Measurements from ENCODE around the gene LCOR.
A peak's percentile ranks its signal among the peaks of the same experiment; 100 is the strongest.

LCOR gene

DNA sequence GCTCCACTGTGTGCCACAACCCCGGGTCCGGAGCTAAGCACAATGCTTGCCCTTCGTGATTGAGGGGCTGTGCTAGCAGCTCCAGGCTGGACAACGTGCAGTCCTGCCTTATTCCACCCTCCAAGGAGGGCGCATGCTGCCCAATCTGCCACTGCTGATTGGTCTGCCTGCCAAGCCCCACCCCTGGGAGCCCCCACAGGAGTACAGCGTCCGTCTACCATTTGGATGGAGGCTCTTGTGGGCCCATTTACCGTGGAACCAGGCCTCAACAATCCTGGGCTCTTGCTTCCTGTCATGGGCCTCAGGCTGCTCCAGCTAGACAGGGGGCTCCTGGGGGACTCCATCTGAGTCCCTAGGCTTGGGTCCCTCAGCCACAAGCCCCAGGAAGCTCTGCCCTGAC, 180.4 kb downstream of the LCOR start:
- no peak for DNase-seq (ENCODE audit: low spot score)

DNA sequence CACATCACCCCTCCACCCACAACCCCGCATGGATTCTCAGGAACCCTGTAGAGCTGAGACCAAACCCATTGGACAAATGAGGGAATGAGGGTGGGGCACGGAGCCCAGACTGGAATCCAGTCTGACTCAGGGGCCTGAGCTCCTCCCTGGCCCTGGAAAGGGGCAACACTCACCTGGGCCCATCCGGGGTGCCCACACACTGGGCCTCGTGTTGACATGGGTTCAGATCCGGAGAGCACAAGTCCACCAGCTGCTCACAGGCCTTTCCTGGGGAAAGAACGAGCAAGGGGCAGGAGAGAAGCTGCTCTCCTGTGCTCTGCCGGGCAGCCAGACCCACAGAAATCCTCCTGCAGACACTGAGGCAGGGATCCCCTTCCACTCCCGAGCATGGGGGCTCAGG, 181.5 kb downstream of the LCOR start:
- no peak for DNase-seq (ENCODE audit: low spot score)

DNA sequence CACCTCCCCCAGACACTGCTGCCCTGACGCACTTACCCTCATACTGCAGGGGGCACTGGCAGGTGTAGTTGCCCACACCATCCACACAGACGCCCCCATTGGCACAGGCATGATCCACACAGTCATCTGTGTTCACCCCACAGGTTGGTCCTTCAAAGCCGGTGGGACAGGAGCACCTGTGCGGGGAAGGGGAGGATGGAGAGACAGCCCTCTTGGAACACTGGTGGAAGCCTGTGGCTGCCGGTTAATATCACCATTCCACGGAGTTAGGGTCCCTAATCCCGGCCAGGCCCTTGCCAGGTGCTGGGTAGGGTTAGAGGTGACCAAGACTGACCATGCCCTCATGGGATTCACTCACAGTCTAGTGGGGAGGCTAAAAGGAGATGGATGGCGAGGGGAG, 181.9 kb downstream of the LCOR start:
- no peak for DNase-seq (ENCODE audit: low spot score)

DNA sequence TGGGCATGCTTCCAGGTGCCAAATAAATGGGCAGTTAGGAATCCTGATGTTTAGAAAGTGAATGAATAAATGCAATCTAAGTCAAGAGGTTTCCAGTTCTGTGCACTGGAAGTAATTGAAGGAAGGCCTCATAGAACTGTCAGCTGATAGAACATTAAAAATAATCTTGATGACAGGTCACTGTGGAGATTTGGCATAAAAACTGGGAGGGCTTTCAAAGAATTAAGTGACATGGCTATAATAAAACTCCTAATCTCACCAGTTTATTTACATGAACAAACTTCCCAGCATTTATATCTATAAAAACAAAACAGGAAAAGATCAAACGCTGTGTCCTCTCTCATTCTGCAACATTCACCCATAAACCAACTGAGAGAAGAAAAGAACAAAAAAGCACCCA, 183.1 kb downstream of the LCOR start:
- DNase-seq (ENCODE audit: low spot score) = no peak

- DNase-seq (ENCODE audit: low spot score) = peak; percentile 30
Observed at GRCh38 chr10:97016728-97017473, 184.8 kb downstream of the LCOR start.

- no peak for DNase-seq (ENCODE audit: low spot score)
Observed at GRCh38 chr10:97017474-97017903, 185.4 kb downstream of the LCOR start.

DNA sequence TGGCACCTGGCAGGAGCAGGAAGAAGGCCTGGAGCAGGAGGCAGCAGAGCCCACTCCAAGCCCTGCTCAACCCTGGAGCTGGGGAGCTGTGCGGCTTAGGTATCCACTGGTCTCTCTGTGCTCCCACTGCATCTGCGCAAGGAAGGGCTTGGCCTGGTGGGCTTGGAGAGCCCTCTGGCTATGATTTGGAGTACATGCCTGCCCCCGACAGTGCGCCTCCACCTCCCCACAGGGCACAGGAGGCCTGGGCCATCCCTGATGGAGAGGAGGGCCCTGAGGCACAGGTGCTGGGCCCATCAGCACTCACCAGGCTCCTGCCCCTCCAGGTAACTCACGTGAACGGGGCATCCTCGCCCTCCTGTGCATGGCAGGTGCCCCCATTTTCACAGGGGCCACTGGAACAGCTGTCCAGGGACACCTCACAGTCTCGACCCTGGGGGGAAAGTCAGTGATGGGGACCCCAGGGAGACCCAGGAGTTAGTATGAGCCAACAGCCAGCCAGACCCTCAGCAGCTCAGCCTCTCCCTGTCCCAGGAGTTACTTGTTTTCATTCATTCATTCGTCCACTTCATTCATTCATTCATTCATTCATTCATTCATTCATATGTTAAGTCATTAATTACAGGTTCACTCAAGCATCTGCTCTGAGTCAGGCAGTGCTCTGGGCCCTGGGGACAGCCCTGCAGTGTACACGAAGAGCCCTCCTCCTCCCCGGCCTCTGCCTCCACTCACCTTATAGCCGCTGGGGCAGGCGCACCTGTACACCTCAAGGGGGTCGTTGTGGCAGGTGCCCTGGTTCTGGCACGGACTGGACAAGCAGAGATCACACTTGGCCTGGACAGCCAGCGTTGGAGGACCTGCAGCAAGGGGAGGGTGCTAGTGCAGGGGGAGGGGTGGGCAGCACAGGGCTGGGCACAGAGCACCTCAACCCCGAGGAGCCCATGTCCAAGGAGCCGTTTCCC, 186.4 kb downstream of the LCOR start:
- DNase-seq (ENCODE audit: low spot score) = no peak

DNA sequence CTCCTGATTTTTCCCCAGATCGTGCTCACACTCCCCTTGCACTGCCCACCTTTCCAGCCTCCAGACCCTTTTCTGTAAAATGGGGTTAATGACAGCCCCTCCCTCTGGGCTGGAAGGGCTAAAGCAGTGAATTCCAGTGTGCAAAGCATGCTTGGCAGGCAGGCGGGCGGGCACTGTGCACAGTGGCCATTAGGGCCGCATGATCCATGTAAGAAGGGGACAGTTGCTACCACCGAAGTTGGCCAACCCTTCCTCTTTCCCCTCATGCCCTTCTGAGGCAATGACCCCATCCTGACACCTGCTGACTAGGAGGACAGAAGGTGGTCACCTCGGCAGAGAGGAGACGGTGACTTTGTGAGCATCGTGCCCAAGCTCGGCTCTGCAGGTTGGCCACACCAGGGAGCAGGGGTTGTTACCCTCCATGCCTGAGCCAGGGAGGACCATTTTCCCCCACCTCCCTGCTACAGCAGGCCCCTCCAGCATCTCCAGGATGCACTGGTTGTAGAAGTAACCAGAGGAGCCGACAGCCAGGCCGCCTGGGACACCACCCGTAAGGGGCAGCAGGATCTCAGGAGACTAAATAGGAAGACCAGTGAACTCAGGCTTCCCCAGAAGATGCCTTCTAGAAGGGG, 187.2 kb downstream of the LCOR start:
- no peak for DNase-seq (ENCODE audit: low spot score)

DNA sequence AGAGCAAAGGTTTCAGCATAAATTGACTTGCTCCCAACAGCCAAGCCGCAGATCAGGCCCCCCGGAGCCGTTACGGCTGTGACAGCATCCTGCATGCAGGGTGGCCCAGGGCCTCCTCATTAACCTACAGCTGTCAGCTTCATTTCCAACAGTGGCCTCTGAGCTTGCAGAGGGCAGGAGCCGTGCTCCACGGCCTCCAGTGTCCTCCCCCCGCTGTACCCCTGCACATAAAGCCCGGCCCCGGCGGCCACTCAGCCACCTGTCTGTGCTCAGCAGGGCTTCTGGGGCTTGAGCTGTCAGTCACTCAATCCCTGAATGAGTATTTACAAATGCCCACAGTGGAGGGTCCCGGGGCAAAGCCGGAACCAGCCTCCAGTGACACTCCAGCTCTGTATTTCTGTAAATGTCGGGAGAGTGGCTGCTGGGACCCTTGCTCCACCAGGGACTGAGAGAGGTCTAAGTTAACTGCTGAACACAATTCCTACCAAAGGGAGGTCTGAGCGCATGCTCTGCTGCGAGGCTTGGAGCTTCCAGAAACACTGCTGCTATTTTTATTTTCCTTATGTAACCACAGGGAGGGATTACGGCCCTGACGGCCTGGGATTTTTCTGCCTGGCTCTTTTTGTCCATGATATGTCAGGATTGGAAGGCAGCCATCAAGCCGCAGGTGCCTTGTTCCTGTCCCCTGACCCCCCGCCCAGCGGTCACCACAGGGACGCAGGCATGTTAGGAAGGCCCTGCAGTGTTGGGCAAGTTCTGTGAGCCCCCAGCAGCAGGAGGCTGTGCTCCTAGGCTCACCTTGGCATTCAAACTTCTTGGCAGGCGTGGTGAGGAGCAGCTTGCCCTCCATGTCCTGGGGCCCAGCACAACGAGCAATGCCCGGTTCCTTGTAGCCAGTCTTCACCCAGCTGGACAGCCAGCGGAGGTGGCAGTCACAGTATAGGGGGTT, 188.6 kb downstream of the LCOR start:
- no peak for DNase-seq (ENCODE audit: low spot score)

GRCh38 chr10:97022616-97023015, 190.5 kb downstream of the LCOR start:
- no peak for DNase-seq (ENCODE audit: low spot score)

- DNase-seq (ENCODE audit: low spot score) = no peak
Observed at GRCh38 chr10:97023401-97024167, 191.5 kb downstream of the LCOR start.

DNA sequence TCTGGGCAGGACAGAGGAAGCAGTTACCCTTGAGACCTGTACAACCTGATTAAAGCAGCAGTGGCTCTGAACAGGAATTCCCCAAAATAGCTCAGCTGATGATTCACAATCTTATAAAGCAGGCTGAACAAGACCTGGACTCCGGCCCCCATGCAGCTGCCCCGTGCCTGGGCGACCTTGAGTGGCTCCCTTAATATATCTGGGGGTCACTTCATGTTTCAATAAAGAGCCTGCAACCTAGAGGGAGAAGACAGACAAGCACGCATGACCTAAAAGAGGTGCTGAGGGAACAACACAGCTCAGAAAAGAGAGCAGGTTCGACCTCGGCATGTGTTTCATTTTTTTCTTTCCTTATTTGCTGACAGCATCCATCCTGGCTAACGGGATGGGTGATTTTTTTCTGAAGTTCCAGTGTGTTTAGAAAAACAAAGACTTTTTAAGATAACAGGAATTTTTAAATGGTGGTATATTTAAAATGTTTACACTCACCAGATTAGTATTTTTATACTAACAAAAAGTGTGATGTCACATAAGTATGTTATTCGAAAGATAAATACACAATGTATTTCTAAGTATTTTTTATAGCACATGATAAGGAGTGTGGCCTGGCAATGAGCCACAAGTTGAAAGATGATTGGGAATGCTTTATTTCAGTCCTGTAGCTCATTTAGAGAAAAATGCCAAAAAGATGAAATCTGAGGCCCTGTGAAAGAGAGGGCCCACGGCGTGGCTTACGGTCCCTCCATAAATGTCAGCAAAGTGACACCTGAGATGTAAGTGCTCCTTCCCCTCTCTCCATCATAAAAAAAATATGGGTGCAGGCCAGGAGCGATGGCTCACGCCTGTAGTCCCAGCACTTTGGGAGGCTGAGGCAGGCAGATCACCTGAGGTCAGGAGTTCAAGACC, 192.3 kb downstream of the LCOR start:
- no peak for DNase-seq (ENCODE audit: low spot score)

GRCh38 chr10:97025613-97026242, 193.6 kb downstream of the LCOR start:
- peak; percentile 68 for DNase-seq (ENCODE audit: low spot score)

- DNase-seq (ENCODE audit: low spot score) = no peak
Observed at GRCh38 chr10:97028126-97028831, 196.2 kb downstream of the LCOR start.

GRCh38 chr10:97028832-97029178, 196.7 kb downstream of the LCOR start:
- no peak for DNase-seq (ENCODE audit: low spot score)

DNA sequence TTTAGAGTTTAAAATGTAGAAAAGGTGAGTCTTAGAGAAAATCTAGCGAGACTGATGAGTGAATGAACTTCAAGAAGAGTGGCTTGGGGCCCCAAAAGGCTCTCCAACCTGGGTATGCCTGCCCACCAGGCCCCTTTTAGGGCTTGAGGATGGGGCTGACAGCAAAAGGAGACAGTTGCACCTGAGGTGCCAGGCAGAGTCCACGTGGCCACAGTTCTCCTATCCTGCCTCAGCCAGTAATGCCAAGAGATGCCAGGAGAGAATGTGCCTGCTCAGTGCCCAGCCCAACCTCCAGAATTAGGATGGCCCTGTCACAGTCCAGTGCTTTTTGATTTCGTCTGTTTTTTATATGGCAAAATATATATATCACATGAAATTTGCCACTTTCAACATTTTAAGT, 197.2 kb downstream of the LCOR start:
- no peak for DNase-seq (ENCODE audit: low spot score)

DNA sequence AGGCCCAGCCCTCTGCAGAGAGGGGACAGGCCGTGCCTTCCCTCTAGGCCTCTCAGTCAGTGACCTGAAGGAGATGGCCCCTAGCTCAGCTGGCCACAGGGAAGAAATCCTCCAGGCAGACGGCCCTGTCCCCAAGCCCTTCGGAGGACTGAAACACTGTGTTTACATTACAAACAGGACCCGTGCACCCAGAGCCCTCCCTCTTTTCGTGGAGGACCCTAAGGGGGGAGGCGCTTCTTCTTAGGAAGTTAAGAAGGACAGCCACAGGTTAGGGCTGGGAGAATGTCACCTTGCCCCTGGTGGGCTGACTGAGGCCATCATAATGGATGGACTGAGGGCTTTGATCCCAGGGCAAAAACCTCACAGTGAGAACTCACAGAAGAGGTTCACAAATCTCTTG, 198.8 kb downstream of the LCOR start:
- DNase-seq (ENCODE audit: low spot score) = no peak

DNA sequence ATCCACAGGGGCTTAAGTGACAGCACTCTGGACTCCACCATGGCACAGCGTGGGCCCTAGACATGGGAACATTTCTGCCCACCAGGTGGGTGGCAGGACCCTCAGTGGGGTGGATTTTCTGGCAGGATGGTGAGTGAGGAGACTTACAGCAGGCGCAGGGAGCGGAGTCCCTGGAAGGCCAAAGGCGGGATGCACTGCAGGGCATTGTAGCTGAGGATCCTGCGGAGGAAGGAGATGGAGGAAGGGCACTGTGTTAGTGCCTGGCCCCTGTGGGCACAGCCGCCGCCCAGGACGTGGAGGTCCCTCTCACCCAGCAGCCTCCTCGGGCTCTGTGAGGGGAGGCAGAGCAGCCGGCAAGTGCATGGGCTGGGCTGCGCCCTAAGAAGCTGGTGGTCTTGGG, 199.4 kb downstream of the LCOR start:
- DNase-seq (ENCODE audit: low spot score) = no peak

DNA sequence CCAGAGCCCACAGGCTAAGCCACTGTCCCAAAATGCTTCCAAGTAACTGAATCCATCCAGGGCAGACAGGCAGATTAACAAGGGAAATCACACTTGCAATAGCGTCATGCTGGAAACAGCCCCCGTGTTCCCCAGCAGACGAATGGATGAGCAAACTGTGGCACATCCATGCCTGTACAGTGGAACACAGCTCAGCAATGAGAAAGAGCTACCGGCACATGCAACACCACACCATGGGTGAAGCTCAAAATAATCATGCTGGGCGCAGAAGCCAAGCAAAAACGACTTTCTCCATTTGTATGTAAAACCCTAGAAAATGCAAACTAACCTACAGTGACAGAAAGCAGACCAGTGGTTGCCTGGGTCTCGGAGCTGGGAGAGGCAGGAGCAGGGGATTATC, 200.5 kb downstream of the LCOR start:
- DNase-seq (ENCODE audit: low spot score) = no peak

All from NAMALWA (cell line).